HG03139 (cell line): ENCODE data around the gene CHRNA5.
"Not testable (repeated sequence)": the region's sequence is repeated elsewhere in the genome, so short reads cannot be mapped to it uniquely, and the experiment has no call there.

ENCODE experiments used
- ATAC-seq: cut with Tn5 transposase; IDR thresholded peaks from one replicate; pipeline ENCODE4 v1.9.1; 2021; ENCODE audit not compliant: unreplicated experiment

The CHRNA5 gene

DNA sequence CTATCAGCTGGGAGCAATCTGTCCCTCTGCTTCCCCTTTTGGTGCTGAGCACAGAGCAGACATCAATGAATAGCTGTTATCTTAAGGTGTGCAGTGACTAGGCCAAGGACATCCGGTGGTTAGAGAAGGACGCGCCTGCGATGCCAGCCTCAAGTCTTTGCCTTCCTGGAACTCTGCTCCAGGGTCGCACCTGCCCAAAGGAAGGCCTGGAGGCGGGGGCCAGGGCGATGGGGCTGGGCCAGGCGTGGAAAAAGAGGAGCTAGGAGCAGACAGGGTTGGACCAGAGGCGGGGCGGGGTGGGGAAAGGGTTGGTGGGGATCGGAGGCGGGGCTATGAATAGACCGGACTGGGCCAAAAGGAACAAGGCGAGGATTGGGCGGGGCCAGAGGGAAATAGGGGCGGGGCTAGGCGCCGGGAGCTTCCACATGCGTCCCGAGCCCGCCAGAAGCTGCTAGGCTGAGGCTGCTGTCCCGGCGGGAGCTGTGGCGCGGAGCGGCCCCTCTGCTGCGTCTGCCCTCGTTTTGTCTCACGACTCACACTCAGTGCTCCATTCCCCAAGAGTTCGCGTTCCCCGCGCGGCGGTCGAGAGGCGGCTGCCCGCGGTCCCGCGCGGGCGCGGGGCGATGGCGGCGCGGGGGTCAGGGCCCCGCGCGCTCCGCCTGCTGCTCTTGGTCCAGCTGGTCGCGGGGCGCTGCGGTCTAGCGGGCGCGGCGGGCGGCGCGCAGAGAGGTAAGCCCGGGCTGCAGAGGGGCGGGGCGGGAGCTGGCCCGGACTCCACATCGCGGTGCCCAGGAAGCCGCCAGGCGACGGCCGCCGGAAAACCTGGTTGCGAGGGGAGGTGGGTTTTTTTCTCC lies at the start of gene CHRNA5:
CHRNA5 (plus strand) TSS at position 424 of the 854 bp plus-strand sequence; CDS start at position 624, 200 bp downstream.
- peak; percentile 62 for ATAC-seq

DNA sequence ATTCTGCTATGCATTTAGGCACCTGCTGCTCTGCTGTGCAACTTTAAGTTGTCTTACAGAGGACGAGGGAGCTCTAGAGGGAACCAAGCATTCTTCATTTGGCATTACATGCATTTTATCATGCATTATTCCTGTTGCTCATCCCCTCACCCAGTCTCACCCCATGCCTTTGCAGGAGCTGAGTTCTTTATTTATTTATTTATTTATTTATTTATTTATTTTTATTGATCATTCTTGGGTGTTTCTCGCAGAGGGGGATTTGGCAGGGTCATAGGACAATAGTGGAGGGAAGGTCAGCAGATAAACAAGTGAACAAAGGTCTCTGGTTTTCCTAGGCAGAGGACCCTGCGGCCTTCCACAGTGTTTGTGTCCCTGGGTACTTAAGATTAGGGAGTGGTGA lies 45.3 kb upstream of the CHRNA5 start:
- not testable (repeated sequence) for ATAC-seq

GRCh38 chr15:78524230-78524629 lies 41.1 kb upstream of the CHRNA5 start:
- no peak for ATAC-seq

GRCh38 chr15:78527325-78527724 lies 38.0 kb upstream of the CHRNA5 start:
- ATAC-seq: no peak

- ATAC-seq: no peak
Observed at GRCh38 chr15:78533331-78533730, 32.0 kb upstream of the CHRNA5 start.

- ATAC-seq: no peak
Observed at GRCh38 chr15:78536134-78536533, 29.2 kb upstream of the CHRNA5 start.

GRCh38 chr15:78537266-78537905 lies 27.9 kb upstream of the CHRNA5 start:
- no peak for ATAC-seq

DNA sequence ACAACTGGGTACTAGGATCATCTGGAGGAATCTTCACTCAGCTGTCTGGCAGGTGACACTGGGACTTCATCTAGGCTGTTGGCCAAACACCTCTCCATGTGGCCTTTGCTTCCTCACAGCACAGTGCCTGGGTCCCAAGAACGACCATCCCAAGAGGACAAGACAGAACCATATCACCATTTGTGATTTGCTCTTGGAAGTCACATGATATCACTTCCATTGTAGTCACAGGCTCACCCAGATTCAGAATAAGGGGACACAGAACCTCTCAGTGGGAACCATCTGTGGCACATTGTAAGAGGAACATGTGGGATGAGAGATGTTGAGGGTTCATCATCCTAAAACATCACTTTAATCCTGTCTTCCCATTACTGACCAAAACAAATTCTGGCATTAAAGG lies 27.0 kb upstream of the CHRNA5 start:
- no peak for ATAC-seq

DNA sequence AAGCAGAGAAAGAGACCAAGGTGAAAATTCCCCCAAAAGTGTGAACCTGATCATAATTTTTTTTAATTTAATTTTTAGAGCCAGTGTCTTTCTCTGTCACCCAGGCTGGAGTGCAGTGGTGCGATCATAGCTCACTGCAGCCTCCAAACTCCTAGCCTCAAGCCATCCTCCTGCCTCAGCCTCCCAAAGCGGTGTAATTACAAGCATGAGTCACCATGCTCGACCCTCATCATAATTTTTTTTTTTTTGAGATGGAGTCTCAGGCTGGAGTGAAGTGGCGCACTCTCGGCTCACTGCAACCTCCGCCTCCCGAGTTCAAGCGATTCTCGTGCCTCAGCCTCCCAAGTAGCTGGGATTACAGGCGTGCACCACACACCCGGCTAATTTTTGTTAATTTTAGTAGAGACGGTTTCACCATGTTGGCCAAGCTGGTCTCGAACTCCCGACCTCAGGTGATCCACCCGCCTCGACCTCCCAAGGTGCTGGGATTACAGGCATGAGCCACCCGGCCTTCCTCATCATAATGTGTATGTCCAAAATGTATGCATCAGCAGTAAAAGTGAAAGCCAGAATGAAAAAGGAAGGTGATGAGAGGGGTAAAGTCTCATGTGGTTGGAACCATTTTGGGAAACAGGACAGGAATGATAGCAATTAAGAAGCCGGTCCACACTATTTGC lies 25.7 kb upstream of the CHRNA5 start:
- ATAC-seq: not testable (repeated sequence)

- ATAC-seq: peak; percentile 69
Observed at GRCh38 chr15:78540141-78540870, 25.0 kb upstream of the CHRNA5 start, which contains the start of gene PSMA4. Gene PSMA4, plus strand, starts transcription at chr15:78540444. Its CDS starts 1,484 bp downstream, at chr15:78541928.

DNA sequence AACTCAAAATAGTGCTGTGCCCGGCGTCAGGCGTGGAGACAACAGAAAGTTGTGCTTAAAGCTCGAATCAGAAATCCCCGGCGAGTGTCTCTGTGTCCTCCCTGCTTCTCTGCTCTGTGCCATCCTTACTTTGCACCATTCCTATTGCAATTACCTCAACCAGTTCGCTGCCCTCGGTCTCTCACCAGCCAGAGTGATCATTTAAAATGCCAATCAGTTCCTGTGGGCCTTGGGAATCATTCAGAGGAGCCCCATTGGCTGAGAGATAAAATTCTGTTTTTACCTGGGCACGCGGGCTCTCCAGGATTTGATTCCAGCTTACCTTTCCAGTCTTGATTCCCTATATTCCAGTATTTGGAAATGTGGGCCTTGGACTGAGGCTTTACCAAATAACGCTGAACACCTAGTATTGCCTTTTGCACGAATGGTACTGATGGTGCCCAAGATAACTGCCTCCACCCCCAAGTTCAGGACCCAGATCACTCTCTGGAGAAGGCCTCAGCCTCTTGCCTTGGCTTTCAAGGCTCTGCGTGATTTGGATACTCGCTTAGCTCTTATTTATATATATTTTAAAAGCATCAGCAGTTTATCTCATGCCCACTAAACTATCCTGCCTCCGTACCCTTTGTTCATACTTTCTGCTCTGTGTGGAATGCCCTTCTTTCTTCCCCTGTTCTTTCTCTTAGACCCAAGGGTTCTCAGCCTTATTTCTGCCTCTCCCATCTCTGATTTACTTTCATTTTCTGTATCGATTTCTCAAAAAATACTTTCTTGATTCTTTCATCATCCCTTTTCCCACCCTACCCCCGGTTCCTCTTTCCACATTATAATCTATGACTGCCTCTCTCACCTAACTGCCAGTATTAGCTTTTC lies 24.2 kb upstream of the CHRNA5 start:
- ATAC-seq: no peak

DNA sequence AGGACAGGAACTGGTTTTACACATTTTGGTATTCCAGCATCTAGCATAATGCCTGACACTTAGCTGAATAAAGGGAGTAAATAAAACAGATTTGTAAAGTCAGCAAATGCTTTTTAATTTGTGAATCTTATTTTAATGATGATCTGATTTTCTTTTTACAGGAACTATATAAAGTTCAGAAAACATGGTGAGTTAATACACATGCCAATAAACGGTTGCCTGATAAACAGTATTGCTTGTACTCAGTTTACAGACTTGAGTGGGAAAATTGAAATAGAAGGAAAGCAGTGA lies 23.6 kb upstream of the CHRNA5 start:
- no peak for ATAC-seq

- ATAC-seq: no peak
Observed at GRCh38 chr15:78542647-78543046, 22.7 kb upstream of the CHRNA5 start.

- no peak for ATAC-seq
Observed at GRCh38 chr15:78550194-78550593, 15.1 kb upstream of the CHRNA5 start.

- ATAC-seq: no peak
Observed at GRCh38 chr15:78550815-78551214, 14.5 kb upstream of the CHRNA5 start.

DNA sequence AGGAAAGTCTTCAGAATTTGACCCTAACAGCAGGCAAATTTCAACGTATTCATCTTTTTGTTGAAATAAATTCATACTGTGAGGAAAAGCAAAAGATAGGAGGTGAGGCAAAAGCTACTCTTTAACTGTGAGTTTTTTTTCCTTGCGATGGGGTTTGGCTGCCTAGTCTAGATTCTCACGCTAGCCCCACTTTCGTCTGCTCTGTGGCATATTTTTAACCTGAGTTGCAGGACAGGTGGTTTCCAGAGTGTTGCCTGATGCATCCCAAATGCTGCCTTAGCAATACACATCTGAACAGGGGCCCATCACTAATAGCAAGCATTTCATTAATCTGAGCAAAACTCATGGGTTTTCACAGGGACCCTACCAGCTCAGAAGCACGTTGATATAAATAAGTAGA lies 13.4 kb upstream of the CHRNA5 start:
- ATAC-seq: no peak

GRCh38 chr15:78552597-78552996 lies 12.7 kb upstream of the CHRNA5 start:
- ATAC-seq: no peak

DNA sequence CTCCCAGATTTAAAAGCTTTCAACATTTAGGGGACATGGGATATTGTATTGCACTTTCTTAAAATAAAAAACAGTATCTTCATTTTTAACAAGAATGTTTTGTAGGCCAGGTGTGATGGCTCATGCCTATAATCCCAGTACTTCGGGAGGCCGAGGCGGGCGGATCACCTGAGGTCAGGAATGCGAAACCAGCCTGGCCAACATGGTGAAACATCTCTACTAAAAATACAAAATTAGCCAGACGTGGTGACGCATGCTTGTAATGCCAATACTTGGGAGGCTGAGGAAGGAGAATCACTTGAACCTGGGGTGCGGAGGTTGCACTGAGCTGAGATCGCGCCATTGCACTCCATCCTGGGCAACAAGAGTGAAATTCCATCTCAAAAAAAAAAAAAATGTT lies 5.1 kb upstream of the CHRNA5 start:
- ATAC-seq: not testable (repeated sequence)

GRCh38 chr15:78561490-78561889 lies 3.8 kb upstream of the CHRNA5 start:
- ATAC-seq: no peak

GRCh38 chr15:78563092-78563491 lies 2.2 kb upstream of the CHRNA5 start:
- no peak for ATAC-seq
